ENCODE data around the gene ANAPC10.
"Not testable (repeated sequence)": the region's sequence is repeated elsewhere in the genome, so short reads cannot be mapped to it uniquely, and the experiment has no call there.

ANAPC10 gene

DNA sequence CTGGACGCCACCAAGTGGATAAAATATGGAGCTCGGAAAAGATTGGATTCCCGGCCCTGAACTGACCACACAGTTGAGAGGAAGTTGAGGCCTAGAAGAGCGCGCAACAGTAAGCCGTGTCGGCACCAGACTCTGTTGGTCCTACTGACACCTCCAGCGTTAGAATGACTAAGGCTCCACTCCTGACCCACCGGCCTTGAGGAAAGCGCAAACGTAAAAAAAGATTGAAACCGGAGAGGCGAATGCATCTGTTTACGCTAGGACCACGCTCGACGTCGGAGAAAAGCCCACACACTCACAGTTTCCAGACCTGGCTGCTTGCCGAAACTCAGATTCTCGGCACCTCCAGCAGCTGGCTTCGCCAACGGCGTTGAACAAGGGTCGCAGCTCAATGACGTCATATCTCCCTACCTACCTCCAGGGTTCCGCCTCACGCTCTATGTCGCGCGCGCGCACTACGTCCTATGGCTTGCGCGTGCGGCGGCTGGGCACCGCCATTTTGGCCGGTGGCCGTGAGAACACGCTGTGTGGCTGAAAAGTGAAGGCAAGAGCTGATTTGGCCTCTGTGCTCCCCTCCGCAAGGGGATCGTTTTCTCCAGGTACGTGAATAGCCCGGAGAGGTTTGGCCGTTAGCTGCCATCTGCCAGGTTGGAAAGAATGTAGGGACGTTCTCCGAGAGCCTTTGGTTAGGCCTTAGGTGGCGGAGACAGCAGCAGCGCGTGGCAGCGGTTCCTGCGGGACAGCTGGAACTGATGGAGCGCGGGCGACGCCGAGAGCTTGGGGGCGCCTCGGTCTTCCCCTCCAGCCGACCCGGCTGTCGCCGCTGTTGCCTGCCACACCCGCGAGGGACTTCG is at the start of gene ANAPC10, which contains the start of gene ABCE1:
Gene ANAPC10, minus strand, starts transcription at position 376 of the 854 bp plus-strand sequence. CDS start 2,097 bp downstream, outside the sequence.
Gene ABCE1, plus strand, starts transcription at position 491 of the 854 bp plus-strand sequence. CDS start 6,102 bp downstream, outside the sequence.
- peak; percentile 92 to 95 for DNase-seq (ENCODE audit: low read depth in 2 of 2, low spot score in 1 of 2)

DNA sequence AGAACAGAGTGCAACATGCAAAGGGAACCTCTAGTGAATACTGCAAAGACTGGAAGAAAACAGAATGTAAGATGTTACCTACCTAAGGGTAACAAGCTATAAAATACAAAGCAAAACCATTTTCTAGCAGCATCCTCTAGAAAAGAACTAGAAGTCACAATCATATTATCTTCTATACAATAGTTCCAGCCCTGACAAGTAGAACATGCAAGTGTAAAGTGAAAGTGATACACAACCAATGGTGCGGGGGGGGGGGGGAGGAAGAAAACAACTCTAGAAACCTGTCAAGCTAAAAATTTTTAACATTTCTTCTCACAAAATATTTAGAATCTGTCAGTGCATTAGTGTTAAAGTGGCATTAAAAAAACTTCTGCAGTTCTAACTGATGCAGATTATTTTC is 38.2 kb upstream of the ANAPC10 start:
- not testable (repeated sequence) for DNase-seq (ENCODE audit: low read depth in 2 of 2, low spot score in 1 of 2)

GRCh38 chr4:145132511-145133098 is 34.6 kb upstream of the ANAPC10 start:
- no peak for DNase-seq (ENCODE audit: low read depth in 2 of 2, low spot score in 1 of 2)

- DNase-seq (ENCODE audit: low read depth in 2 of 2, low spot score in 1 of 2): no peak
These were observed 33.9 kb upstream of the ANAPC10 start for GRCh38 chr4:145131848-145132247.

- DNase-seq (ENCODE audit: low read depth in 2 of 2, low spot score in 1 of 2): no peak
These were observed 32.9 kb upstream of the ANAPC10 start for GRCh38 chr4:145130788-145131399.

- no peak for DNase-seq (ENCODE audit: low read depth in 2 of 2, low spot score in 1 of 2)
These were observed 32.1 kb upstream of the ANAPC10 start for GRCh38 chr4:145130130-145130529.

DNA sequence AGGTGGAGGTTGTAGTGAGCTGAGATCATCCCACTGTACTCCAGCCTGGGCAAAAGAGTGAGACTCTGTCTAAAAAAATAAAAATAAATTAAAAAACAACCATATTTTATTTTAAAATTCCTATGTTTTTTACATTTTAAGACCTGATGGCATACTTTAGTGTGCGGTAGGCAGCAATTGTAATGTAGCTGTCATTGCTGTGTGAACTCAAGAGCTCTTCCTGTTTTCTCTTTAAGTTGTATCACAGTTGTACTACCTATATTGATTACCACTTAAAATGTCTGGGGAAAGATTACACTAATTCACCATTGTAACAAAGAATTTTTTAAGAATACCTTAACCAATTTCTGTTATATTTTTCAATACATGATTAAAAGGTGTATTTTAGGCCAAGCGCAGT is 27.4 kb upstream of the ANAPC10 start:
- DNase-seq (ENCODE audit: low read depth in 2 of 2, low spot score in 1 of 2): no peak

GRCh38 chr4:145108128-145108527 is 10.1 kb upstream of the ANAPC10 start:
- no peak for DNase-seq (ENCODE audit: low read depth in 2 of 2, low spot score in 1 of 2)

GRCh38 chr4:145107126-145107525 is 9.1 kb upstream of the ANAPC10 start:
- DNase-seq (ENCODE audit: low read depth in 2 of 2, low spot score in 1 of 2): no peak

DNA sequence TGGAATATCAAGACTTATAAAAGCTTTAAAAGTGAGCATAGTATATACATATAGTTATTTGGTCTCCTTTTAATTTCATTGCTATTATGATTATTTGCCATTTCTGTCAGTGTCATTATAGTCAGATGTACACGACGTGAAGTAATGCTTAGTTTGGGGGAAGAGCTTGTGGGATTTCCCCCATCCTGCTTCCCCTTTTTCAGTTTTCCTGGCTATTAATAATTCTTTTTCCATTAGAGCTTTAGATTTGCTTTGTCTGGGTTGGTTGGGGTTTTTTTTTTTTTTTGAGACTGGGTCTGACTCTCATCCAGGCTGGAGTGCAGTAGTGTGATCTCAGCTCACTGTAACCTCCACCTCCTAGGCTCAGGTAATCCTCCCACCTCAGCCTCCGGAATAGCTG is 5.5 kb upstream of the ANAPC10 start:
- no peak for DNase-seq (ENCODE audit: low read depth in 2 of 2, low spot score in 1 of 2)

DNA sequence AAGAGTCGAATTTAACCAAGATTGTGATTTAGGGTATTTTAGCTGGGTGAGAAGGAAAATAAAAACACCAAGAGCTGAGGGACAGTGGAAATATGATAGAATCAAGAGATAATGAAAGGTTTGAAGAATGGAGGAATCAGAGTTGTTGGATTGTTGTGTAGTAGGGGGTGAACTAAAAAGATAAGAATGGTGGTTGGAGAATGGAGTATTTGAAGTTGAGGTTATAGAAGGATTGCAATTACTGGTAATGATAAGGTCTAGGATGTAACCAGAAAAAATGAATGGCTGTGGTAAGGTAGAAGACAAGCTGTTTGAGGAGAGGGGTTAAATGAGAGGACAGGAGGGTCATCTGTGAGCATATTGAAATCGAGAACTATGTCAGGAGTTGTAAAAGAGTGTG is 4.6 kb upstream of the ANAPC10 start:
- no peak for DNase-seq (ENCODE audit: low read depth in 2 of 2, low spot score in 1 of 2)

GRCh38 chr4:145101091-145101490 is 3.1 kb upstream of the ANAPC10 start:
- no peak for DNase-seq (ENCODE audit: low read depth in 2 of 2, low spot score in 1 of 2)

- DNase-seq (ENCODE audit: low read depth in 2 of 2, low spot score in 1 of 2): no peak
These were observed 1.7 kb upstream of the ANAPC10 start for GRCh38 chr4:145099653-145100052.

DNA sequence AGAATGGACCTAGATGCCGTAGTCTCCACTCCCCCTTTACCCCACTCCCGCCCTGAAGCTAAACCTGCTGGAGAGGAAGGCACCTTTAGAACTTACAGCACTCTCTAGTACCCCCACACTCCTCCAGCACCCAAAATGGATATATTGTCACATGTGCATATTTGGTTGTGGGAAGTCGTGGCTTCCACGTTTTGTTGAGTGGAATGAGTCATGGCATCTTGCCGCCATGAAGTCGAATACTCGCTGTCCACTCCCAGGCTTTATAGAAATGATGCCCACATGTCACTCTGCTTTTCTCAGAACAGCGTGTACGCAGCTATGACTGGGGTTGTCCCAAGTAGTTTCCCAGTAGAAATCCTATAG is 660 bp upstream of the ANAPC10 start:
- no peak for DNase-seq (ENCODE audit: low read depth in 2 of 2, low spot score in 1 of 2)

GRCh38 chr4:145097331-145097820 is 620 bp downstream of the ANAPC10 start:
- no peak for DNase-seq (ENCODE audit: low read depth in 2 of 2, low spot score in 1 of 2)

GRCh38 chr4:145093638-145094037 is 4.4 kb downstream of the ANAPC10 start:
- DNase-seq (ENCODE audit: low read depth in 2 of 2, low spot score in 1 of 2): no peak

- no peak for DNase-seq (ENCODE audit: low read depth in 2 of 2, low spot score in 1 of 2)
These were observed 7.6 kb downstream of the ANAPC10 start for GRCh38 chr4:145090380-145090779.

GRCh38 chr4:145083891-145084605 is 13.9 kb downstream of the ANAPC10 start:
- DNase-seq (ENCODE audit: low read depth in 2 of 2, low spot score in 1 of 2): no peak

GRCh38 chr4:145081756-145082155 is 16.2 kb downstream of the ANAPC10 start:
- DNase-seq (ENCODE audit: low read depth in 2 of 2, low spot score in 1 of 2): no peak

DNA sequence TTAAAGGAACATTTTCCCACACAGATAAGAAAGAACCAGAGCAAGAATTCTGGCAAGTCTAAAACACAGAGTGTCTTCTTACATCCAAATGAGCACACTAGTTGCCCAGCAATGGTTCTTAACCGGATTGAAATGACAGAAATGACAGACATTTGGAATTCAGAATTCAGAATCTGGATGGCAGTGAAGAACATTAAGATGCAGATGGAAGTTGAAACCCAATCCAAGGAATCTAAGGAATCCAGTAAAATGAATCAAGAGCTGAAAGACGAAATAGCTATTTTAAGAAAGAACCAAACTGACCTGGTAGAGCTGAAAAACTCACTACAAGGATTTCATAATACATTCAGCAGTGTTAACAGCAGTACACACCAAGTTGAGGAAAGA is 21.5 kb downstream of the ANAPC10 start:
- no peak for DNase-seq (ENCODE audit: low read depth in 2 of 2, low spot score in 1 of 2)

DNA sequence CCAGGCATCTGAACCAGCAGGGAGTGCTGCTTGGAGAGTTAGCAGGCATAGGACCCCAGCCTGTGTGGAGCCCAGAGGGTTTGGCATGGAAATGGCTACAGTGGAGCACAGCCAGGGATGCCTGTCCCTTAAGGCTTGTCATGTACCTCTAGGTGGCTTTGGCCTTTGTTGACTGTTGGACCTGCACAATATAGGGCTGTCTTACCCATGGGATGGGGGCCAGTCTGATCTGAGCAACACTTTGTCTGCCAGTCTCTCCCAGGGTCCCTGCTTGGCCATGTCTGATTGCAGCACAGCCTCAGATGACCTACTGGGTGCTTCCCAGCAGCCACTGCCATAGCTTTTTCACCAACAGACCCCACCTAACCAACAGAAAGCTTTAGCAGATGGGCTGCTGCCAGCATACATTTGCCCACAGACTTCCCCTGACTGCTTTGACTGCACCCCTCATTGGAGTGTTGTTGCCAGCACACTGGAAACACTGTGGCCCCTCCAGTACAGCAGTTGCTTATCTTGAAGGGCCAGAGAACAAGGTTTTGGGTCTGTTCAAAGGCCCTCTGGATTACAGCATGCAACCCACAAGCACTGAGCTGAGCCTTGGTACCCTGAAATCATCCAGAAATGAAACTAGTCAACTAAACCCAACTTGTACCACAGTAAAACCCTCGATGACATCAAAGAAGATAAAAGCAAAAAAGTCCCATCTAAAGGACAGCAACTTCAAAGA is 22.1 kb downstream of the ANAPC10 start:
- no peak for DNase-seq (ENCODE audit: low read depth in 2 of 2, low spot score in 1 of 2)

Data from stimulated activated CD8-positive, alpha-beta memory T cell treated with anti-CD3 and anti-CD28 coated beads, Interleukin-4, amount 100 ng/mL, for 1 hour (primary cell).